Measurements from ENCODE around the gene CST9. TPM values are rescaled to one million over a fixed set of nuclear protein-coding genes. Genes with fewer than 3 reads are reported as not detected.
"Not testable (repeated sequence)": the region's sequence is repeated elsewhere in the genome, so short reads cannot be mapped to it uniquely, and the experiment has no call there.

Gene CST9
- total and polyA plus RNA-seq, 2 of the 13 experiments (the other 11 are each of a cell fraction or from before 2014, with no cell fraction given), result 0.07 TPM; not detected in 1

DNA sequence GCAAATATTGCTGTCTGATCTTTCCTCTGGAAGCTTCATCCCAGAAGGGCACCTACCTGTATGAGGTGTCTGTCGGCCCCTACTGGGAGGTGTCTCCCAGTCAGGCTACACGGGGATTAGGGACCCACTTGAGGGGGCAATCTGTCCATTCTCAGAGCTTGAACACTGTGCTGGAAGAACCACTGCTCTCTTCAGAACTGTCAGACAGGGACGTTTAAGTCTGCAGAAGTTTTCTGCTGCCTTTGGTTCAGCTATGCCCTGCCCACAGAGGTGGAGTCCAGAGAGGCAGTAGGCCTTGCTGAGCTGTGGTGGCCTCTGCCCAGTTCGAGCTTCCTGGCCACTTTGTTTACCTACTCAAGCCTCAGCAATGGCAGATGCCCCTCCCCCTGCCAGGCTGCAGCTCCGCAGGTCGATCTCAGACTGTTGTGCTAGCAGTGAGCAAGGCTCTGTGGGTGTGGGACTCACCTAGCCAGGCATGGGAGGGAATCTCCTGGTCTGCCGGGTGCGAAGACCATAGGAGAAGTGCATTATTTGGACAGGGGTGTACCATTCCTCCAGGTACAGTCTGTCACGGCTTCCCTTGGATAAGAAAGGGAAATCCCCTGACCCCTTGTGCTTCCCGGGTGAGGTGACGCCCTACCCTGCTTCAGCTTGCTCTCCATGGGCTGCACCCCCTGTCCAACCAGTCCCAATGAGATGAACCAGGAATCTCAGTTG, 15.1 kb upstream of the CST9 start (continued):
- 0 out of 2 replicates have a peak, but pooled peaks have one; percentile 21 for TF ChIP-seq SMAD1 (CRISPR knock-in tag; IDR thresholded peaks at IDR 0.05; ENCODE audit: borderline replicate concordance, low read depth)
- TF ChIP-seq NONO (IDR thresholded peaks at IDR 0.05), result not testable (repeated sequence)
- peak; percentile 78; the same call in 1 of the 2 replicates for TF ChIP-seq NONO (CRISPR knock-in tag; conservative IDR thresholded peaks at IDR 0.05)
- peak; percentile 52 for TF ChIP-seq BCL6 (CRISPR knock-in tag; IDR thresholded peaks at IDR 0.05)
- peak; percentile 92 for TF ChIP-seq ZFX (CRISPR knock-in tag; IDR thresholded peaks at IDR 0.05; ENCODE audit: low read depth)
- TF ChIP-seq, protein P1, sequence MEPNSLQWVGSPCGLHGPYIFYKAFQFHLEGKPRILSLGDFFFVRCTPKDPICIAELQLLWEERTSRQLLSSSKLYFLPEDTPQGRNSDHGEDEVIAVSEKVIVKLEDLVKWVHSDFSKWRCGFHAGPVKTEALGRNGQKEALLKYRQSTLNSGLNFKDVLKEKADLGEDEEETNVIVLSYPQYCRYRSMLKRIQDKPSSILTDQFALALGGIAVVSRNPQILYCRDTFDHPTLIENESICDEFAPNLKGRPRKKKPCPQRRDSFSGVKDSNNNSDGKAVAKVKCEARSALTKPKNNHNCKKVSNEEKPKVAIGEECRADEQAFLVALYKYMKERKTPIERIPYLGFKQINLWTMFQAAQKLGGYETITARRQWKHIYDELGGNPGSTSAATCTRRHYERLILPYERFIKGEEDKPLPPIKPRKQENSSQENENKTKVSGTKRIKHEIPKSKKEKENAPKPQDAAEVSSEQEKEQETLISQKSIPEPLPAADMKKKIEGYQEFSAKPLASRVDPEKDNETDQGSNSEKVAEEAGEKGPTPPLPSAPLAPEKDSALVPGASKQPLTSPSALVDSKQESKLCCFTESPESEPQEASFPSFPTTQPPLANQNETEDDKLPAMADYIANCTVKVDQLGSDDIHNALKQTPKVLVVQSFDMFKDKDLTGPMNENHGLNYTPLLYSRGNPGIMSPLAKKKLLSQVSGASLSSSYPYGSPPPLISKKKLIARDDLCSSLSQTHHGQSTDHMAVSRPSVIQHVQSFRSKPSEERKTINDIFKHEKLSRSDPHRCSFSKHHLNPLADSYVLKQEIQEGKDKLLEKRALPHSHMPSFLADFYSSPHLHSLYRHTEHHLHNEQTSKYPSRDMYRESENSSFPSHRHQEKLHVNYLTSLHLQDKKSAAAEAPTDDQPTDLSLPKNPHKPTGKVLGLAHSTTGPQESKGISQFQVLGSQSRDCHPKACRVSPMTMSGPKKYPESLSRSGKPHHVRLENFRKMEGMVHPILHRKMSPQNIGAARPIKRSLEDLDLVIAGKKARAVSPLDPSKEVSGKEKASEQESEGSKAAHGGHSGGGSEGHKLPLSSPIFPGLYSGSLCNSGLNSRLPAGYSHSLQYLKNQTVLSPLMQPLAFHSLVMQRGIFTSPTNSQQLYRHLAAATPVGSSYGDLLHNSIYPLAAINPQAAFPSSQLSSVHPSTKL (CRISPR knock-in tag; IDR thresholded peaks at IDR 0.05), result peak; percentile 96
- TF ChIP-seq, protein P2, sequence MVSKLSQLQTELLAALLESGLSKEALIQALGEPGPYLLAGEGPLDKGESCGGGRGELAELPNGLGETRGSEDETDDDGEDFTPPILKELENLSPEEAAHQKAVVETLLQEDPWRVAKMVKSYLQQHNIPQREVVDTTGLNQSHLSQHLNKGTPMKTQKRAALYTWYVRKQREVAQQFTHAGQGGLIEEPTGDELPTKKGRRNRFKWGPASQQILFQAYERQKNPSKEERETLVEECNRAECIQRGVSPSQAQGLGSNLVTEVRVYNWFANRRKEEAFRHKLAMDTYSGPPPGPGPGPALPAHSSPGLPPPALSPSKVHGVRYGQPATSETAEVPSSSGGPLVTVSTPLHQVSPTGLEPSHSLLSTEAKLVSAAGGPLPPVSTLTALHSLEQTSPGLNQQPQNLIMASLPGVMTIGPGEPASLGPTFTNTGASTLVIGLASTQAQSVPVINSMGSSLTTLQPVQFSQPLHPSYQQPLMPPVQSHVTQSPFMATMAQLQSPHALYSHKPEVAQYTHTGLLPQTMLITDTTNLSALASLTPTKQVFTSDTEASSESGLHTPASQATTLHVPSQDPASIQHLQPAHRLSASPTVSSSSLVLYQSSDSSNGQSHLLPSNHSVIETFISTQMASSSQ (IDR thresholded peaks at IDR 0.05; ENCODE audit: low read depth), result not testable (repeated sequence)
- TF ChIP-seq, protein P2 (CRISPR knock-in tag; IDR thresholded peaks at IDR 0.05; ENCODE audit: borderline replicate concordance), result peak; percentile 56; the same call in 1 of the 2 replicates
- TF ChIP-seq ZBTB7A (CRISPR knock-in tag; IDR thresholded peaks at IDR 0.05), result 0 out of 2 replicates have a peak, but pooled peaks have one; percentile 7
- TF ChIP-seq TBX2 (CRISPR knock-in tag; IDR thresholded peaks at IDR 0.05; ENCODE audit: borderline replicate concordance), result peak; percentile 85
- peak; percentile 74 for TF ChIP-seq KAT8 (CRISPR knock-in tag; IDR thresholded peaks at IDR 0.05)
- TF ChIP-seq, protein P3, sequence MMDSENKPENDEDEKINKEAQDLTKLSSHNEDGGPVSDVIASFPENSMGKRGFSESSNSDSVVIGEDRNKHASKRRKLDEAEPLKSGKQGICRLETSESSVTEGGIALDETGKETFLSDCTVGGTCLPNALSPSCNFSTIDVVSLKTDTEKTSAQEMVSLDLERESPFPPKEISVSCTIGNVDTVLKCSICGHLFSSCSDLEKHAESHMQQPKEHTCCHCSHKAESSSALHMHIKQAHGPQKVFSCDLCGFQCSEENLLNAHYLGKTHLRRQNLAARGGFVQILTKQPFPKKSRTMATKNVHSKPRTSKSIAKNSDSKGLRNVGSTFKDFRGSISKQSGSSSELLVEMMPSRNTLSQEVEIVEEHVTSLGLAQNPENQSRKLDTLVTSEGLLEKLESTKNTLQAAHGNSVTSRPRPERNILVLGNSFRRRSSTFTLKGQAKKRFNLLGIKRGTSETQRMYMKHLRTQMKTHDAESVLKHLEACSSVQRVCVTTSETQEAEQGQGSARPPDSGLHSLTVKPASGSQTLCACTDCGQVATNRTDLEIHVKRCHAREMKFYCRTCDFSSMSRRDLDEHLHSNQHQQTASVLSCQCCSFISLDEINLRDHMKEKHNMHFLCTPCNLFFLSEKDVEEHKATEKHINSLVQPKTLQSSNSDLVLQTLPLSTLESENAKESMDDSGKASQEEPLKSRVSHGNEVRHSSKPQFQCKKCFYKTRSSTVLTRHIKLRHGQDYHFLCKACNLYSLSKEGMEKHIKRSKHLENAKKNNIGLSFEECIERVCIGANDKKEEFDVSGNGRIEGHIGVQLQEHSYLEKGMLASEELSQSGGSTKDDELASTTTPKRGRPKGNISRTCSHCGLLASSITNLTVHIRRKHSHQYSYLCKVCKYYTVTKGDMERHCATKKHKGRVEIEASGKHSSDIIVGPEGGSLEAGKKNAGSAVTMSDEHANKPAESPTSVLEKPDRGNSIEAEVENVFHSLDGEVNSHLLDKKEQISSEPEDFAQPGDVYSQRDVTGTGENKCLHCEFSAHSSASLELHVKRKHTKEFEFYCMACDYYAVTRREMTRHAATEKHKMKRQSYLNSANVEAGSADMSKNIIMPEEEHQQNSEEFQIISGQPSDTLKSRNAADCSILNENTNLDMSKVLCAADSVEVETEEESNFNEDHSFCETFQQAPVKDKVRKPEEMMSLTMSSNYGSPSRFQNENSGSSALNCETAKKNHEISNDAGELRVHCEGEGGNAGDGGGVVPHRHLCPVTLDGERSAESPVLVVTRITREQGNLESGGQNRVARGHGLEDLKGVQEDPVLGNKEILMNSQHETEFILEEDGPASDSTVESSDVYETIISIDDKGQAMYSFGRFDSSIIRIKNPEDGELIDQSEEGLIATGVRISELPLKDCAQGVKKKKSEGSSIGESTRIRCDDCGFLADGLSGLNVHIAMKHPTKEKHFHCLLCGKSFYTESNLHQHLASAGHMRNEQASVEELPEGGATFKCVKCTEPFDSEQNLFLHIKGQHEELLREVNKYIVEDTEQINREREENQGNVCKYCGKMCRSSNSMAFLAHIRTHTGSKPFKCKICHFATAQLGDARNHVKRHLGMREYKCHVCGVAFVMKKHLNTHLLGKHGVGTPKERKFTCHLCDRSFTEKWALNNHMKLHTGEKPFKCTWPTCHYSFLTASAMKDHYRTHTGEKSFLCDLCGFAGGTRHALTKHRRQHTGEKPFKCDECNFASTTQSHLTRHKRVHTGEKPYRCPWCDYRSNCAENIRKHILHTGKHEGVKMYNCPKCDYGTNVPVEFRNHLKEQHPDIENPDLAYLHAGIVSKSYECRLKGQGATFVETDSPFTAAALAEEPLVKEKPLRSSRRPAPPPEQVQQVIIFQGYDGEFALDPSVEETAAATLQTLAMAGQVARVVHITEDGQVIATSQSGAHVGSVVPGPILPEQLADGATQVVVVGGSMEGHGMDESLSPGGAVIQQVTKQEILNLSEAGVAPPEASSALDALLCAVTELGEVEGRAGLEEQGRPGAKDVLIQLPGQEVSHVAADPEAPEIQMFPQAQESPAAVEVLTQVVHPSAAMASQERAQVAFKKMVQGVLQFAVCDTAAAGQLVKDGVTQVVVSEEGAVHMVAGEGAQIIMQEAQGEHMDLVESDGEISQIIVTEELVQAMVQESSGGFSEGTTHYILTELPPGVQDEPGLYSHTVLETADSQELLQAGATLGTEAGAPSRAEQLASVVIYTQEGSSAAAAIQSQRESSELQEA (CRISPR knock-in tag; IDR thresholded peaks at IDR 0.05; ENCODE audit: not compliant biosample characterization), result peak; percentile 66

All from HepG2 (cell line).